Measurements from ENCODE around the gene DLGAP1.

- TF ChIP-seq CTCF (IDR thresholded peaks at IDR 0.05; ENCODE audit: low read depth, low read length) (no peak), EZH2phosphoT487 (IDR thresholded peaks at IDR 0.05; ENCODE audit: low read depth) (no peak)
Measured at GRCh38 chr18:3623769-3624545, 831.1 kb downstream of the DLGAP1 start.
